K562 (cell line): ENCODE measurements around the gene SDCCAG8. TPM values are rescaled to one million over a fixed set of nuclear protein-coding genes. Genes with fewer than 3 reads are reported as not detected.

Experiments
- ATF3 ChIP-seq, 2 experiments: fragments of 450-650 bp in 1 of 2; sonication (generic) in 1 of 2; formaldehyde crosslinking in 1 of 2; IDR thresholded peaks in 1 of 2; conservative IDR thresholded peaks in 1 of 2; 2 replicates each; pipeline versions ENCODE4 v1.6.1 to v1.8.1; 2016 to 2023; ENCODE audit warnings: mild to moderate bottlenecking in 2 of 2, moderate library complexity in 2 of 2, inconsistent platforms in 1 of 2, missing genetic modification reagents in 1 of 2
- ETV1 ChIP-seq: fragments of 450-650 bp; conservative IDR thresholded peaks from 2 replicates; pipeline ENCODE4 v1.6.1; 2016; ENCODE audit warnings: missing genetic modification characterization, control low read depth, low read depth, missing compliant biosample characterization
- HLTF ChIP-seq: fragments of 450-650 bp; IDR thresholded peaks from 2 replicates; pipeline ENCODE4 v1.6.1; 2016
- MEF2A ChIP-seq: IDR thresholded peaks from 2 replicates; pipeline ENCODE4 v1.6.1; 2011; ENCODE audit warnings: low read depth, mild to moderate bottlenecking, low read length, moderate library complexity; ENCODE audit not compliant: control insufficient read depth
- NFIC ChIP-seq: fragments of 450-650 bp; IDR thresholded peaks from 2 replicates; pipeline ENCODE4 v1.6.1; 2017; ENCODE audit warnings: mild to moderate bottlenecking, inconsistent platforms
- SMC3 ChIP-seq: conservative IDR thresholded peaks from 2 replicates; pipeline ENCODE4 v1.6.1; 2011; ENCODE audit warnings: low read depth, low read length, improper control_type of control experiment; ENCODE audit not compliant: insufficient read depth
- ZBTB40 ChIP-seq, 2 experiments: fragments of 450-650 bp in 1 of 2; sonication (generic) in 1 of 2; formaldehyde crosslinking in 1 of 2; IDR thresholded peaks; 2 replicates each; pipeline versions ENCODE4 v1.7.1 to v1.9.0; 2016 to 2022; ENCODE audit warnings: inconsistent platforms in 1 of 2, mild to moderate bottlenecking in 1 of 2, missing genetic modification reagents in 1 of 2
- ZFP91 ChIP-seq: sonication (generic); formaldehyde crosslinking; IDR thresholded peaks from 2 replicates; pipeline ENCODE4 v1.8.0; 2022; ENCODE audit warnings: mild to moderate bottlenecking, missing genetic modification reagents
- ZHX1 ChIP-seq: fragments of 150-350 bp; conservative IDR thresholded peaks from 2 replicates; pipeline ENCODE4 v1.6.1; 2014; ENCODE audit warnings: low read length
- polyA plus RNA-seq, 8 experiments: library from polyadenylated mRNA; depleted of rRNA in 4 of 8; stranded (reverse) in 5 of 8; unstranded in 3 of 8; fragments of >200 nt; fragmentation: Nextera tagmentation in 2 of 8; fragmentation: Illumina TruSeq in 1 of 8; extraction: Ambion mirVana in 2 of 8; extraction: Trizol in 1 of 8; gene quantifications; 2 replicates each; pipeline versions ENCODE4 v1.2.1 to v1.2.3, GENCODE V29; 2011 to 2014; ENCODE audit warnings: inconsistent platforms in 1 of 8, missing spikeins in 1 of 8
- total RNA-seq, 7 experiments: library from RNA; depleted of rRNA in 6 of 7; stranded (reverse); fragments of >200 nt in 6 of 7; fragmentation: Illumina TruSeq in 2 of 7; extraction: Trizol in 2 of 7; gene quantifications; 2 replicates each; pipeline versions ENCODE4 v1.2.1 to v1.2.3, GENCODE V29; 2011 to 2021; ENCODE audit warnings: low replicate concordance in 1 of 7

Gene SDCCAG8
- total and polyA plus RNA-seq, 9 of the 15 experiments (the other 6 are each of a cell fraction or from before 2014, with no cell fraction given) = 17.9 to 36.7 (median 25.4) TPM

- TF ChIP-seq ZHX1 (no peak), ZFP91 (CRISPR knock-in tag) (no peak), ETV1 (tag) (no peak), SMC3 (peak; percentile 73), NFIC (no peak), MEF2A (no peak), ZBTB40 (IDR thresholded peaks at IDR 0.05) (no peak), ZBTB40 (CRISPR knock-in tag; IDR thresholded peaks at IDR 0.05) (no peak), ATF3 (IDR thresholded peaks at IDR 0.05) (peak; percentile 70), ATF3 (CRISPR knock-in tag; conservative IDR thresholded peaks at IDR 0.05) (no peak), HLTF (no peak)
Measured at GRCh38 chr1:243325305-243325890, 69.6 kb downstream of the SDCCAG8 start (continued).
